T-cell (primary cell): ENCODE measurements around the gene ADAM17. TPM values are rescaled to one million over a fixed set of nuclear protein-coding genes. Genes with fewer than 3 reads are reported as not detected.

Experiments used
- ATAC-seq, 4 experiments: fragments of 200-7000 bp in 3 of 4; fragments of 150-1000 bp in 1 of 4; cut with Tn5 transposase; replicated peaks in 1 of 4; 1 replicate in 3 of 4; 2 replicates in 1 of 4; pipeline ENCODE4 v1.10.0; 2021; ENCODE audit warnings: moderate library complexity in 3 of 4, mild to moderate bottlenecking in 2 of 4, moderate number of reproducible peaks in 1 of 4
- CTCF ChIA-PET, 2 donors: fragments of 300-600 bp; sonication (Branson Sonifier 250); formaldehyde crosslinking; loops; one replicate each; lab custom pipeline; 2022; ENCODE audit warnings: antibody characterized with exemption in 2 of 2; lab: Charles Lee
- POLR2A ChIA-PET, 2 donors: fragments of 300-600 bp; sonication (Branson Sonifier 250); formaldehyde crosslinking; loops; one replicate each; lab custom pipeline; 2022; ENCODE audit warnings: antibody characterized with exemption in 2 of 2; lab: Charles Lee
- DNase-seq, 35 experiments: peaks; one replicate each; pipeline versions ENCODE4 v3.0.0 to v3.0.0-alpha.2; 2013 to 2023
- H3K27ac ChIP-seq: one replicate; pipeline ENCODE4 v1.5.1; 2013; ENCODE audit warnings: low read length
- H3K27me3 ChIP-seq, 2 experiments: replicated peaks in 1 of 2; 1 replicate in 1 of 2; 2 replicates in 1 of 2; pipeline versions ENCODE4 v1.6.1 to v1.7.0; 2013; ENCODE audit warnings: low read length in 1 of 2, mixed read lengths in 1 of 2; ENCODE audit not compliant: control insufficient read depth in 2 of 2, insufficient read depth in 2 of 2; ENCODE audit errors: extremely low read depth in 1 of 2
- H3K36me3 ChIP-seq, 2 donors: 1 replicate in 1 of 2; 2 replicates in 1 of 2; pipeline versions ENCODE4 v1.6.1 to v1.7.0; 2013; ENCODE audit warnings: low read length in 1 of 2; ENCODE audit not compliant: control insufficient read depth in 2 of 2, insufficient read depth in 1 of 2; ENCODE audit errors: extremely low read depth in 1 of 2
- H3K4me1 ChIP-seq, 2 experiments: 1 replicate in 1 of 2; 2 replicates in 1 of 2; pipeline versions ENCODE4 v1.6.1 to v1.7.0; 2013; ENCODE audit warnings: low read length in 2 of 2, mixed read lengths in 1 of 2; ENCODE audit not compliant: insufficient read depth in 2 of 2, control insufficient read depth in 1 of 2; ENCODE audit errors: extremely low read depth in 1 of 2
- H3K4me3 ChIP-seq, 2 donors: 1 replicate in 1 of 2; 2 replicates in 1 of 2; pipeline versions ENCODE4 v1.5.1 to v1.7.0; 2013; ENCODE audit warnings: mild to moderate bottlenecking in 2 of 2, low read length in 1 of 2, moderate library complexity in 1 of 2; ENCODE audit not compliant: control insufficient read depth in 1 of 2; ENCODE audit errors: extremely low read depth in 1 of 2
- H3K9me3 ChIP-seq: 2 replicates; pipeline ENCODE4 v1.7.0; 2013
- H3K27ac Mint-ChIP-seq, 2 donors: one replicate each; pipeline ENCODE4 v1.8.0; 2020 to 2021; ENCODE audit warnings: mild to moderate bottlenecking in 2 of 2, mixed read lengths in 2 of 2
- H3K27me3 Mint-ChIP-seq, 2 donors: one replicate each; pipeline ENCODE4 v1.8.0; 2021 to 2022; ENCODE audit warnings: mixed read lengths in 2 of 2
- H3K36me3 Mint-ChIP-seq: one replicate; pipeline ENCODE4 v1.8.0; 2021; ENCODE audit warnings: mixed read lengths
- H3K4me1 Mint-ChIP-seq, 3 donors: one replicate each; pipeline ENCODE4 v1.8.0; 2020 to 2022; ENCODE audit warnings: mixed read lengths in 3 of 3, mild to moderate bottlenecking in 1 of 3
- H3K4me3 Mint-ChIP-seq, 3 donors: one replicate each; pipeline ENCODE4 v1.8.0; 2020 to 2022; ENCODE audit warnings: mild to moderate bottlenecking in 3 of 3, mixed read lengths in 3 of 3, moderate library complexity in 3 of 3
- H3K9me3 Mint-ChIP-seq, 3 donors: one replicate each; pipeline ENCODE4 v1.8.0; 2020 to 2022; ENCODE audit warnings: mixed read lengths in 3 of 3
- WGBS: methylation state at CpG from one replicate; pipeline ENCODE4 v1.1.5; 2013; ENCODE audit warnings: missing lambda C conversion rate; ENCODE audit not compliant: insufficient coverage; 5-methylcytosine and 5-hydroxymethylcytosine counted together
- total RNA-seq, 35 experiments: library from RNA in 6 of 35; stranded (reverse) in 6 of 35; fragments of 120-200 nt in 1 of 35; gene quantifications; one replicate each; pipeline versions ENCODE4 v1.2.1 to v1.2.4 and lab custom pipeline; 2013 to 2026

Gene ADAM17
- total RNA-seq, 5 donors from 2014 or later (not counting 1 experiment from before 2014, with no cell fraction given), result 26.5 to 34.5 (median 29.5) TPM

DNA sequence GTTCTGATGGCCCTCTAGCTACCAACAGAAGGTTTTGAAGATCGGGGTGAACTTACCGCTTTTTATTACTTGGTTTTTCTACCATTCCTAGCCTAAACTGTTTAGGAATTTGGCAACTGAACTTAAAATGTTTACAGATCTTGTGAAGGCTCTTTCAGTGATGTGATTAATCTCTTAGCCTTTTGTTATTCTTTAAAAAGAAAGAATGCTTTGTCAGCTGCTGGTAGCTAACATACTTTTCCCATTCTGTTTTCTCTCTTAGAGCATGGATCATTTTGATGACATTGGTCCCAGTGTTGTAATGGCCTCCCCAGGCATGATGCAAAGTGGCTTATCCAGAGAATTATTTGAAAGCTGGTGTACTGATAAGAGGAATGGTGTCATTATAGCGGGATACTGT, 114.1 kb downstream of the ADAM17 start:
- Mint-ChIP-seq H3K4me3 (no peak overlapping the region), H3K27ac (no peak overlapping the region), H3K36me3 (peaks cover 49% of the 10 kb centered on the region), H3K4me1 (peaks cover 0 to 8% (median 0%) of the 10 kb centered on the region in 3 donors), H3K27me3 (no peaks in the 10 kb centered on the region), H3K9me3 (no peaks in the 10 kb centered on the region)
- H3K9me3 ChIP-seq, result no peaks in the 10 kb centered on the region
- peaks cover 15 to 49% of the 10 kb centered on the region in 2 donors for H3K36me3 ChIP-seq
- H3K4me1 ChIP-seq, result no peaks in the 10 kb centered on the region
- no peaks in the 10 kb centered on the region for H3K27me3 ChIP-seq
- ChIA-PET POLR2A (no interaction called here), CTCF (no interaction called here)
- 100% methylated on average over 1 of the region's 3 CpGs for WGBS
- DNase-seq (no peak), ATAC-seq (no peak)
- H3K27ac ChIP-seq, result no peak overlapping the region
- no peak overlapping the region for H3K4me3 ChIP-seq

DNA sequence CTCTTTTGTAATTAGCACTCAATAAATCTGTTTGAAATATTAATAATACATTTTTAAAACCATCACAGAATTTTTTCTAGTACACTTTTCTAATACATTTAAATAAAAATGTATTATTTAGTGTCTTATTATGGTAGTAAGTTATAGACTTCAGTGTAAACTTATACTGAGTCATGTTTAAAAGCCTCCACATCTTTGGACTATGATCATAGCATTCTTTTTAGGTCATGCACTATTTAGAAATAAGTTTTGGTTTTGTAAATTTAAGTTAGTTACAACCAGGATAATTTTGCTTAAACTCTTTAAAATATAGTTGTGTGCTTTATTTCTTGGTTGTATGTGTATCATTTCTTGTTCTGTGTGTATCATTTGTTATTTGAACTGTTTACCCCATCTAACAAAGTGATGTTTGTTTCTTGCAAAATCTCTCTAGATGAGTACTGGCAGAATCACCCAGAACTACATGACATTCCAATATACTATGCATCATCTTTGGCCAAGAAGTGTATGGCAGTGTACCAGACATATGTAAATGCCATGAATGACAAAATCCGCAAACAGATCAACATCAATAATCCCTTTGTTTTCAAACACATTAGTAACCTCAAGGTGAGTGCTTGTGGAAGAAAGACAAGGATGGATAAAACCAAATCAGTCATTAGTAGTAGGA, 115.4 kb downstream of the ADAM17 start:
- Histone ChIP-seq H3K27ac (no peak overlapping the region), H3K9me3 (no peaks in the 10 kb centered on the region), H3K27me3 (no peaks in the 10 kb centered on the region), H3K4me3 (no peak overlapping the region), H3K4me1 (no peaks in the 10 kb centered on the region), H3K36me3 (peaks cover 15 to 47% of the 10 kb centered on the region in 2 donors)
- no peaks in the 10 kb centered on the region for H3K27me3 Mint-ChIP-seq
- peaks cover 45% of the 10 kb centered on the region for H3K36me3 Mint-ChIP-seq
- H3K4me1 Mint-ChIP-seq, result peaks cover 0 to 6% (median 0%) of the 10 kb centered on the region in 3 donors
- no peaks in the 10 kb centered on the region for H3K9me3 Mint-ChIP-seq
- H3K4me3 Mint-ChIP-seq, result no peak overlapping the region
- CTCF ChIA-PET, result no interaction called here
- H3K27ac Mint-ChIP-seq, result no peak overlapping the region
- WGBS, result no CpG with 5 or more reads among the region's 1 CpG
- POLR2A ChIA-PET, result no interaction called here
- DNase-seq, result no peak
- no peak for ATAC-seq

DNA sequence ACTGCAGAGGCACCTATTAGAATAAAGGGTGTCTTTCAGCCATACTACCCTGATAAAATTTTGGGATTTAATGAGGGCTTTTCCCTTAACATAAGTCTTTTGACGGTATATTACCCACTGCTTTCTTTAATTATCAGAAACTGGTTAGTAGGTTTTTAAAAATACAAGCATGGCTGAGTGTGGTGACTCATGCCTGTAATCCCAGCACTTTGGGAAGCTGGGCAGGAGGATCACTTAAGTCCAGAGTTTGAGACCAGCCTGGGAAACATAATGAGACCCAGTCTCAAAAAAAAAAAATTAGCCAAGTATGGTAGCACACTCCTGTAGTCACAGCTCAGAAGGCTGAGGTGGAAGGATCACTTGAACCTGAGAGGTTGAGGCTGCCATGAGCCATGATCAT, 116.1 kb downstream of the ADAM17 start:
- WGBS, result no CpG with 5 or more reads among the region's 1 CpG

More for the DNA sequence above, 116.1 kb downstream of the ADAM17 start:
- peaks cover 47% of the 10 kb centered on the region for H3K36me3 Mint-ChIP-seq
- DNase-seq (no peak), ATAC-seq (no peak)
- CTCF ChIA-PET, result no interaction called here
- H3K4me3 Mint-ChIP-seq, result no peak overlapping the region
- no peaks in the 10 kb centered on the region for H3K9me3 ChIP-seq
- no peaks in the 10 kb centered on the region for H3K9me3 Mint-ChIP-seq
- peaks cover 0 to 2% (median 0%) of the 10 kb centered on the region in 3 donors for H3K4me1 Mint-ChIP-seq
- no peaks in the 10 kb centered on the region for H3K4me1 ChIP-seq
- peaks cover 15 to 48% of the 10 kb centered on the region in 2 donors for H3K36me3 ChIP-seq
- POLR2A ChIA-PET, result no interaction called here
- no peaks in the 10 kb centered on the region for H3K27me3 ChIP-seq
- H3K4me3 ChIP-seq, result no peak overlapping the region
- H3K27me3 Mint-ChIP-seq, result no peaks in the 10 kb centered on the region
- H3K27ac ChIP-seq, result no peak overlapping the region
- no peak overlapping the region for H3K27ac Mint-ChIP-seq

Other genes with a start within 250 kb of the ADAM17 start
- gene ITGB1BP1, start 132.3 kb downstream of the ADAM17 start, total RNA-seq, result 10 to 100 TPM; 46.5 to 76.7 (median 69.0) TPM
- gene CPSF3, start 132.2 kb downstream of the ADAM17 start, total RNA-seq, result 10 to 100 TPM; 16.0 to 25.1 (median 21.3) TPM
- gene IAH1, start 81.3 kb downstream of the ADAM17 start, total RNA-seq, result 10 to 100 TPM; 44.9 to 54.8 (median 51.9) TPM
- 100 to 1,000 TPM; 104 to 141 (median 139) TPM for gene YWHAQ, start 75.2 kb upstream of the ADAM17 start, total RNA-seq